ENCODE data around the gene OXLD1.

The OXLD1 gene

DNA sequence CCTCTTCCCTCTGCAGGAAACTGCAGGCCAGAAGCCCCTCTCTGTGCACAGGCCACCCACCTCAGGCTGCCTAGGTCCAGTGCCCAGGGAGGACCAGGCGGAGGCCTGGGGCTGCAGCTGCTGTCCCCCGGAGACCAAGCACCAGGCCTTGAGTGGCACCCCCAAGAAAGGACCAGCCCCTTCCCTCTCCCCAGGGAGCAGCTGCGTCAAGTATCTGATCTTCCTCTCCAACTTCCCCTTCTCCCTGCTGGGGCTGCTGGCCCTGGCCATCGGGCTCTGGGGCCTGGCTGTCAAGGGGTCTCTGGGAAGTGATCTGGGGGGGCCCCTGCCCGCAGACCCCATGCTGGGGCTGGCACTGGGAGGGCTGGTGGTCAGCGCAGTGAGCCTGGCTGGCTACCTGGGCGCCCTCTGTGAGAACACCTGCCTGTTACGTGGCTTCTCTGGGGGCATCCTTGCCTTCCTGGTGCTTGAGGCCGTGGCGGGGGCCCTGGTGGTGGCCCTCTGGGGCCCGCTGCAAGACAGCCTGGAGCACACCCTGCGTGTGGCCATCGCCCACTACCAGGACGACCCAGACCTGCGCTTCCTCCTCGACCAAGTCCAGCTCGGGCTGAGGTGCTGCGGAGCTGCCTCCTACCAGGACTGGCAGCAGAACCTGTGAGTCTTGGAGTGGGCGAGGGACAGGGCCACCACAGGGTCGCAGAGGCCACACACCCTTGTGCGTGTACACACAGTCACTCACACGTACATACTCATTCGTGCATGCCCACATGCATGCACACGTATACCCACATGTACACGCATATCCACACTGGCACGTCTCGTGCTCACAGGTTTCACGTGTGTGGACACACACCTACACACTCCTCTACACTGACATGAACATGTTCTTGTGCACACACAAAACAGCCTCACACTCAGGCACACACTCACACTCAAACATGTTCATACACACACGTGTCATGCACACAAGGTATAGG is 21.1 kb downstream of the OXLD1 start:
- Histone ChIP-seq H3K4me1 (ENCODE audit: control insufficient read depth in 1 of 2, insufficient read depth in 2 of 2, low read length in 2 of 2) (no peaks in the 10 kb centered on the region), H3K27me3 (ENCODE audit: low read depth, low read length) (peaks cover 10% of the 10 kb centered on the region), H3K4me3 (ENCODE audit: low read depth in 1 of 2, low read length in 2 of 2) (no peak overlapping the region), H3K27ac (ENCODE audit: low read length) (no peak overlapping the region), H3K9me3 (ENCODE audit: control insufficient read depth in 1 of 2, low read length in 2 of 2) (peaks cover 0 to 6% of the 10 kb centered on the region in 2 donors), H3K36me3 (ENCODE audit: control insufficient read depth in 1 of 2, insufficient read depth in 2 of 2, low read length in 2 of 2) (no peaks in the 10 kb centered on the region)

DNA sequence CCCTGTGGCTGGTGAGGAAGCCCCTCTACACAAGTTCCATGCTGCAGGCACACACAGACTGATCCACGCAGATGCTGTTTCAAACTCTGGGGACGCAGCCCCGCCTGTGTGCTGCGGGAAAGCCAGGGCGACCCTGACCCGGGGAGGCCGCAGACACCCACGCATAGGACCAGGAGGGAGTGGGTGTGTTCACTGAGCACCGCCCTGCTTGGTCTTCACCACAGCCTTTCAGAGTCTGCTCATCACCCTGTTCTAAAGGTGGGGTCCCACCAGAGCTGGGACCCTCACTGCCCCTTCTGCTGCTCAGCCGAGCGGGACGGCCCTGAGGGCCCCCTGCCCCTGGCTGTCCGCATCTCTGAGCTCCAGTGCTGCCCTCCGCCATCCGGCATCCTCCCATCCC is 21.9 kb downstream of the OXLD1 start:
- Histone ChIP-seq H3K4me3 (ENCODE audit: low read depth in 1 of 2, low read length in 2 of 2) (no peak overlapping the region), H3K9me3 (ENCODE audit: control insufficient read depth in 1 of 2, low read length in 2 of 2) (peaks cover 0 to 6% of the 10 kb centered on the region in 2 donors), H3K27ac (ENCODE audit: low read length) (no peak overlapping the region), H3K36me3 (ENCODE audit: control insufficient read depth in 1 of 2, insufficient read depth in 2 of 2, low read length in 2 of 2) (no peaks in the 10 kb centered on the region), H3K27me3 (ENCODE audit: low read depth, low read length) (peaks cover 10% of the 10 kb centered on the region), H3K4me1 (ENCODE audit: control insufficient read depth in 1 of 2, insufficient read depth in 2 of 2, low read length in 2 of 2) (no peaks in the 10 kb centered on the region)

DNA sequence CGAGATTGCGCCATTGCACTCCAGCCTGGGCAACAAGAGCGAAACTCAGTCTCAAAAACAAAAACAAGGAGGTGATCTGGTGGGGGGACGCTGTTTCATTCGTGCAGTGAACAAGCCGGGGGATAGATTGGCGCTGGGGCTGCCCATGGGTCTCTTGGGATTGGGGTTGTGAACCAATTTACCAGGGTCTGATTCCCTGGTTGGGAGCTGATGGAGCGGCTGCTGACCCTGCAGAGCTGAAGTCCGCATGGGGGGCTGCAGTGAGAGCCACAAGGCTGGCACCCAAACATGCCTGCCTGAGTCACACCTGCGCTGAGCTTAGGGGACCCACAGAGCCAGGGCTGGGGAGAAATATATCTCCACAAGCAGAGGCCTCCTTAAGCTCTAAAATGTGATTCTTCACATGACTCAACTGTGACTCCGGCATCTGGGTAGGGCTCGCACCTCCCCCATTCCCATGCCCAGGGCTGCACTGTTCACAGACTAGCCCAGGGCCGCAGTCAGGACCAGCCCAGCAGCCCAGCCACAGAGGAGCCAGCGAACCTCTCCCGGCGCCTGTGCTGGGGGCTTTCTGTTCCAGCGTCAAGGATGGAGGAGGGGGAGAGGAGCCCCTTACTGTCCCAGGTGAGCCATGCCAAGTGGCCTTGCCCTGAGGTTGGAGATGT is 24.4 kb downstream of the OXLD1 start:
- Histone ChIP-seq H3K36me3 (ENCODE audit: control insufficient read depth in 1 of 2, insufficient read depth in 2 of 2, low read length in 2 of 2) (no peaks in the 10 kb centered on the region), H3K4me1 (ENCODE audit: control insufficient read depth in 1 of 2, insufficient read depth in 2 of 2, low read length in 2 of 2) (peaks cover 0 to 6% of the 10 kb centered on the region in 2 donors), H3K27ac (ENCODE audit: low read length) (no peak overlapping the region), H3K4me3 (ENCODE audit: low read depth in 1 of 2, low read length in 2 of 2) (no peak overlapping the region), H3K9me3 (ENCODE audit: control insufficient read depth in 1 of 2, low read length in 2 of 2) (no peaks in the 10 kb centered on the region), H3K27me3 (ENCODE audit: low read depth, low read length) (peaks cover under 1% of the 10 kb centered on the region)

DNA sequence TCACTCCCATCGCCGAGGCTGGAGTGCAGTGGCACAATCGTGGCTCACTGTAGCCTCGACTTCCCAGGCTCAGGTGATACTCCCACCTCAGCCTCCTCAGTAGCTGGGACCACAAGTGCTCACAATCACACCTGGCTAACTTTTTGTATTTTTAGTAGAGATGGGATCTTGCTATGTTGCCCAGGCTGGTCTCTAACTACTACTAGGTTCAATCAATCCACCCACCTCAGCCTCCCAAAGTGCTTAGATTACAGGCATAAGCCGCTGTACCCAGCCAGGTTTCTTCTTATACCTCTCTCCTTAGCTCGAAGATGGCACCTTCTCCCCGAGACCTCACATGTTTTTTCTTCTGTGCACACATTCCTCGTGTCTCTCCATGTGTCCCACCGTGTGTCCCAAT is 26.4 kb downstream of the OXLD1 start:
- no peaks in the 10 kb centered on the region for H3K9me3 ChIP-seq (ENCODE audit: control insufficient read depth in 1 of 2, low read length in 2 of 2)
- no peak overlapping the region for H3K4me3 ChIP-seq (ENCODE audit: low read depth in 1 of 2, low read length in 2 of 2)
- H3K27ac ChIP-seq (ENCODE audit: low read length) = no peak overlapping the region
- no peaks in the 10 kb centered on the region for H3K27me3 ChIP-seq (ENCODE audit: low read depth, low read length)
- H3K36me3 ChIP-seq (ENCODE audit: control insufficient read depth in 1 of 2, insufficient read depth in 2 of 2, low read length in 2 of 2) = peaks cover 0 to 4% of the 10 kb centered on the region in 2 donors
- peaks cover 7 to 19% of the 10 kb centered on the region in 2 donors for H3K4me1 ChIP-seq (ENCODE audit: control insufficient read depth in 1 of 2, insufficient read depth in 2 of 2, low read length in 2 of 2)

DNA sequence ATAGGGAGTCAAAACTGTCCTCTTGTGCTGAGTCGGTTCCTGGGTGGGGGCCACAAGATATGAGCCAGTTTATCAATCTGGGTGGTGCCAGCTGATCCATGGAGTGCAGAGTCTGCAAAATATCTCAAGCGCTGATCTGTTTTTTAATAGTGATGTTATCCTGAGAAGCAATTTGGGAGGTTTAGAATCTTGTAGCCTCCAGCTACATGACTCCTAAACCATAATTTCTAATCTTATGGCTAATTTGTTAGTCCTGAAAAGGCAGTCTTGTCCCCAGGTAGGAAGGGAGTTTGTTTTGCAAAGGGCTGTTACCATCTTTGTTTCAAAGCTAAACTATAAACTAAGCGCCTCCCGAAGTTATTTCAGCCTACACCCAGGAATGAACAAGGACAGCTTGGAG is 27.7 kb downstream of the OXLD1 start:
- no peak overlapping the region for H3K4me3 ChIP-seq (ENCODE audit: low read depth in 1 of 2, low read length in 2 of 2)
- no peaks in the 10 kb centered on the region for H3K27me3 ChIP-seq (ENCODE audit: low read depth, low read length)
- H3K27ac ChIP-seq (ENCODE audit: low read length) = no peak overlapping the region
- H3K9me3 ChIP-seq (ENCODE audit: control insufficient read depth in 1 of 2, low read length in 2 of 2) = no peaks in the 10 kb centered on the region
- H3K36me3 ChIP-seq (ENCODE audit: control insufficient read depth in 1 of 2, insufficient read depth in 2 of 2, low read length in 2 of 2) = peaks cover 0 to 4% of the 10 kb centered on the region in 2 donors
- peaks cover 7 to 31% of the 10 kb centered on the region in 2 donors for H3K4me1 ChIP-seq (ENCODE audit: control insufficient read depth in 1 of 2, insufficient read depth in 2 of 2, low read length in 2 of 2)

DNA sequence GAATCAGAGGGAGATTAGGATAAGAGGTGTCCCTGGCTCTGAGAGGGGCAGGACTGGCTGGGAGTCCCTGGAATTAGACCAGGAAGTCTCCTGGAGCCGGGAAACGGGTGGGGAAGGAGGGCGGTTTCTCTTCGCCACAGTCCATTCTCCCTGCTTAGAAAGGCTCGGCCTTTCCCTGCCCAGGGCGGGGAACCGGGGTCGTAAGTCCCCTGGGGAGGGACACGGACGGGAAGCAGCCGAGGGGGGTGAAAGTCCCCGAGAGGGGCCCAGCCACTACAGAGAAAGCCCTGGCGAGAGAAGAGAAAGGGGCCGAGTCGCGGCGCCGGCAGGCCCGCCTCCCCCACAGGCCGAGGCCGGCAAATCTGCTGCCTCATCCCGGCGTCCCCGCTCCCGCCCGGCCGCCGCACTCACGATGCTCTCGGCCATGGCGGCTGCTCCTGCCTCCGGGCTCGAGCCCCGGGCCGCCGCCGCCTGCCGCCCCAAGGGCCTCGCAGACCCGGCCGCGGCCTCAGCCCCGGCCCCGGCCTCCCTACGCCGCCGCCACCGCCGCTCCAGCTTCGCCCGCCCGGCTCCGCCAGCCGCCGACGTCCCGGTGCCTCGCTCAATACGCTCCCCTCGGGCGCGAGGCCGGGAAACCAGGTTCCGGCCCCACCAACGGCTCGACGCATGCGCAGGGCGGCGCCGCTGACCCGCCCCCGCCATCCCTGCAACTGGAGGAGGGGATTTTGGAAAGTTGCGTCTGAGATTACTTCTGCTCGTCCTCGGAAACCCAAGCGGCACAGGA is 29.7 kb downstream of the OXLD1 start, which contains the start of the genes NPLOC4 and TSPAN10:
Gene NPLOC4, minus strand, starts transcription at position 608 of the 784 bp plus-strand sequence. Its CDS starts 182 bp downstream, at position 426.
Gene TSPAN10, plus strand, starts transcription at position 692 of the 784 bp plus-strand sequence. CDS start 5,217 bp downstream, outside the sequence.
- H3K4me1 ChIP-seq (ENCODE audit: control insufficient read depth in 1 of 2, insufficient read depth in 2 of 2, low read length in 2 of 2) = peaks cover 7 to 35% of the 10 kb centered on the region in 2 donors
- peak within 1 kb of the TSS; percentile 93 for H3K27ac ChIP-seq (ENCODE audit: low read length)
- H3K4me3 ChIP-seq (ENCODE audit: low read depth in 1 of 2, low read length in 2 of 2) = peak within 1 kb of the TSS; percentile 89 to 94
- H3K27me3 ChIP-seq (ENCODE audit: low read depth, low read length) = no peaks in the 10 kb centered on the region
- no peaks in the 10 kb centered on the region for H3K9me3 ChIP-seq (ENCODE audit: control insufficient read depth in 1 of 2, low read length in 2 of 2)
- H3K36me3 ChIP-seq (ENCODE audit: control insufficient read depth in 1 of 2, insufficient read depth in 2 of 2, low read length in 2 of 2) = peaks cover 0 to 4% of the 10 kb centered on the region in 2 donors

DNA sequence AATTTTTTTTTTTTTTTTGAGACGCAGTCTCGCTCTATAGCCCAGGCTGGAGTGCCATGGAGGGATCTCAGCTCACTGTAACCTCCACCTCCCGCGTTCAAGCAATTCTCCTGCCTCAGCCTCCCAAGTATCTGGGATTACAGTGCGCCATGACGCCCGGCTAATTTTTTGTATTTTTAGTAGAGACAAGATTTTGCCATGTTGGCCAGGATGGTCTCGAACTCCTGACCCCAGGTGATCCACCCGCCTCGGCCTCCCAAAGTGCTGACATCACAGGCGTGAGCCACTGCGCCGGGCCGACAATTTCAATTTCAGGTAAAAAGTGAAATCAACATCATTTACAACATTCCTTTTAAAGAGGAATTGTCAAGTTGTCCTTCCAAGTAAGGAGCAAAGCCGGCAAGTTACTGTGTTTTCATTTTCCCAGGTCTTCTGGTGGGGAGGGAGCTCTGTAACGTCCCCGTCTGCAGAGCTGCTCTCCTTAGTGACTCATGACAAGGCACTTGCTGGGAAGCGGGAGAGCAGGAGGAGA is 30.4 kb downstream of the OXLD1 start:
- H3K36me3 ChIP-seq (ENCODE audit: control insufficient read depth in 1 of 2, insufficient read depth in 2 of 2, low read length in 2 of 2) = peaks cover 0 to 4% of the 10 kb centered on the region in 2 donors
- H3K4me3 ChIP-seq (ENCODE audit: low read depth in 1 of 2, low read length in 2 of 2) = peak overlapping the region; percentile 89 to 94
- H3K9me3 ChIP-seq (ENCODE audit: control insufficient read depth in 1 of 2, low read length in 2 of 2) = no peaks in the 10 kb centered on the region
- no peaks in the 10 kb centered on the region for H3K27me3 ChIP-seq (ENCODE audit: low read depth, low read length)
- H3K4me1 ChIP-seq (ENCODE audit: control insufficient read depth in 1 of 2, insufficient read depth in 2 of 2, low read length in 2 of 2) = peaks cover 7 to 35% of the 10 kb centered on the region in 2 donors
- H3K27ac ChIP-seq (ENCODE audit: low read length) = peak overlapping the region; percentile 93

DNA sequence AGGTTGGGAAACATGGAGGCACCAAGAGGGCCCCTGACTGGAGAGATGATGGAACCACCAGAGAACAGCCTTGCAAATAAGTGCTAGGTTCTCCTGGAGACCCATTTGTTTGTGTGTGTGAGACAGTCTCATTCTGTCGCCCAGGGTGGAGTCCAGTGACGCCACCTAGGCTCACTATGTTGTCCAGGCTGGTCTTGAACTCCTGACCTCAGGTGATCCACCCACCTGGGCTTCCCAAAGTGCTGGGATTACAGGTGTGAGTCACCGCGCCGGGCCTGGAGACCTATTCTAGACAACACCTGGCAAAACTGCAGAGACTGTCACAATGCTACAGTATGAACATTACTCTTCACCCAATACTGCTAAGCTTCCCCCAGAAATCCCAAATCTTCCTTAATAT is 31.0 kb downstream of the OXLD1 start:
- H3K36me3 ChIP-seq (ENCODE audit: control insufficient read depth in 1 of 2, insufficient read depth in 2 of 2, low read length in 2 of 2) = peaks cover 0 to 4% of the 10 kb centered on the region in 2 donors
- peak overlapping the region; percentile 89 to 94 for H3K4me3 ChIP-seq (ENCODE audit: low read depth in 1 of 2, low read length in 2 of 2)
- peaks cover 7 to 35% of the 10 kb centered on the region in 2 donors for H3K4me1 ChIP-seq (ENCODE audit: control insufficient read depth in 1 of 2, insufficient read depth in 2 of 2, low read length in 2 of 2)
- H3K9me3 ChIP-seq (ENCODE audit: control insufficient read depth in 1 of 2, low read length in 2 of 2) = no peaks in the 10 kb centered on the region
- H3K27ac ChIP-seq (ENCODE audit: low read length) = no peak overlapping the region
- H3K27me3 ChIP-seq (ENCODE audit: low read depth, low read length) = no peaks in the 10 kb centered on the region

DNA sequence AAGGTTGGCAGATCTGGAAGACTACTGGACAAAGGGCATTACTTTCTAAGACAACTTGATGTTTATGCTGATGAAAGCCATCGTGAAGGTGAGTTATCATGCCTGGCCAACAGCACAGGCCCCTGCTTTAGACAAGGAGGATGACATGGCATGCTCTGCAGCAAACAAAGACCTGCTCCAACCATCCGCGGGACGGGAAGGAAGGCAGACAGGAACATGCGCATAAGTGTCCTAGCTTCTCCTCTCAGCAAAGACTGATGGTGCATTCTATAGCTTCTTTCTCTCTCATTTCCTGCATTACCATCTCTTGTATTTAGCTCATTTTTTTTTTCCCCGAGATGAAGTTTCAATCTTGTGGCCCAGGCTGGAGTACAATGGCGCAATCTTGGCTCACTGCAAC is 34.9 kb downstream of the OXLD1 start:
- peaks cover 7 to 29% of the 10 kb centered on the region in 2 donors for H3K4me1 ChIP-seq (ENCODE audit: control insufficient read depth in 1 of 2, insufficient read depth in 2 of 2, low read length in 2 of 2)
- H3K27ac ChIP-seq (ENCODE audit: low read length) = no peak overlapping the region
- no peaks in the 10 kb centered on the region for H3K9me3 ChIP-seq (ENCODE audit: control insufficient read depth in 1 of 2, low read length in 2 of 2)
- H3K4me3 ChIP-seq (ENCODE audit: low read depth in 1 of 2, low read length in 2 of 2) = no peak overlapping the region
- peaks cover 8 to 25% of the 10 kb centered on the region in 2 donors for H3K36me3 ChIP-seq (ENCODE audit: control insufficient read depth in 1 of 2, insufficient read depth in 2 of 2, low read length in 2 of 2)
- H3K27me3 ChIP-seq (ENCODE audit: low read depth, low read length) = no peaks in the 10 kb centered on the region

DNA sequence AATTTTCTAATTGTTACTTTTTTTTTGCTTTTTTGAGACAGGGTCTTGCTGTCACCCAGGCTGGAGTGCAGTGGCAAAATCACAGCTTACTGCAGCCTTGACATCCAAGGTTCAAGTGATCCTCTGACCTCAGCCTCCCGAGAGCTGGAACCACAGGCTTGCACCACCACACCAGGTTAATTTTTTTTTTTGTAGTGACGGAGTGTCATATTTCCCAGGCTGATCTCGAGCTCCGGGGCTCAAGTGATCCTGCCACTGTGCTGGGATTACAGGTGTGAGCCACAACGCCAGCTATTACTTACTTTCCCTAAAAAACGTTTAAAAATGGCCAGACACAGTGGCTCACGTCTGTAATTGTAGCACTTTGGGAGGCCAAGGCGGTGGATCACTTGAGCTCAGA is 36.1 kb downstream of the OXLD1 start:
- Histone ChIP-seq H3K4me3 (ENCODE audit: low read depth in 1 of 2, low read length in 2 of 2) (no peak overlapping the region), H3K4me1 (ENCODE audit: control insufficient read depth in 1 of 2, insufficient read depth in 2 of 2, low read length in 2 of 2) (peaks cover under 1 to 18% of the 10 kb centered on the region in 2 donors), H3K27me3 (ENCODE audit: low read depth, low read length) (no peaks in the 10 kb centered on the region), H3K9me3 (ENCODE audit: control insufficient read depth in 1 of 2, low read length in 2 of 2) (no peaks in the 10 kb centered on the region), H3K36me3 (ENCODE audit: control insufficient read depth in 1 of 2, insufficient read depth in 2 of 2, low read length in 2 of 2) (peaks cover 16 to 35% of the 10 kb centered on the region in 2 donors), H3K27ac (ENCODE audit: low read length) (no peak overlapping the region)

Data from muscle layer of duodenum (tissue), 2 donors.